ENCODE data around the gene GPR21. TPM values are rescaled to one million over a fixed set of nuclear protein-coding genes. Genes with fewer than 3 reads are reported as not detected.

The GPR21 gene
- total RNA-seq, 4 donors from 2014 or later, result 1.3 to 1.8 TPM; not detected in 2

GRCh38 chr9:123011380-123011779, 22.1 kb upstream of the GPR21 start:
- H3K27ac ChIP-seq, result no peak overlapping the region
- H3K9me3 ChIP-seq, result no peaks in the 10 kb centered on the region
- ATAC-seq (no peak), DNase-seq (no peak)
- in situ Hi-C loops (cut with MboI; ENCODE audit: low sequenced_read_pairs in 4 of 4), result no loop called here
- H3K36me3 ChIP-seq, result peaks cover 0 to 53% of the 10 kb centered on the region in 2 donors
- no peak overlapping the region for H3K4me3 ChIP-seq
- intact Hi-C loops (cut with DNase I; ENCODE audit: low total_unique reads), result no loop called here
- H3K27me3 ChIP-seq, result no peaks in the 10 kb centered on the region
- no peaks in the 10 kb centered on the region for H3K4me1 ChIP-seq
- TF ChIP-seq CTCF (IDR thresholded peaks at IDR 0.05 in 4 of 5, conservative IDR thresholded peaks at IDR 0.05 in 1 of 5), result no peak
- no peak for TF ChIP-seq POLR2A (IDR thresholded peaks at IDR 0.05)

- Histone ChIP-seq H3K4me1 (no peaks in the 10 kb centered on the region), H3K4me3 (no peak overlapping the region), H3K27me3 (no peaks in the 10 kb centered on the region), H3K27ac (no peak overlapping the region), H3K36me3 (peaks cover 0 to 53% of the 10 kb centered on the region in 2 donors), H3K9me3 (no peaks in the 10 kb centered on the region)
- DNase-seq, result no peak
- no peak for TF ChIP-seq POLR2A (IDR thresholded peaks at IDR 0.05)
- TF ChIP-seq CTCF (IDR thresholded peaks at IDR 0.05 in 4 of 5, conservative IDR thresholded peaks at IDR 0.05 in 1 of 5), result no peak
- in situ Hi-C loops (cut with MboI; ENCODE audit: low sequenced_read_pairs in 4 of 4) (no loop called here), intact Hi-C loops (cut with DNase I; ENCODE audit: low total_unique reads) (no loop called here)
- ATAC-seq, result no peak
Measured at GRCh38 chr9:123011878-123012528, 21.5 kb upstream of the GPR21 start.

GRCh38 chr9:123016631-123017030, 16.8 kb upstream of the GPR21 start:
- ATAC-seq, result no peak
- H3K36me3 ChIP-seq, result peaks cover 0 to 61% of the 10 kb centered on the region in 2 donors

GRCh38 chr9:123020796-123021195, 12.7 kb upstream of the GPR21 start:
- TF ChIP-seq CTCF (IDR thresholded peaks at IDR 0.05 in 4 of 5, conservative IDR thresholded peaks at IDR 0.05 in 1 of 5), result no peak
- no peak for TF ChIP-seq POLR2A (IDR thresholded peaks at IDR 0.05)
- Histone ChIP-seq H3K27ac (no peak overlapping the region), H3K9me3 (no peaks in the 10 kb centered on the region), H3K36me3 (peaks cover 0 to 52% of the 10 kb centered on the region in 2 donors), H3K27me3 (no peaks in the 10 kb centered on the region), H3K4me3 (no peak overlapping the region), H3K4me1 (no peaks in the 10 kb centered on the region)
- DNase-seq (no peak), ATAC-seq (no peak)
- in situ Hi-C loops (cut with MboI; ENCODE audit: low sequenced_read_pairs in 4 of 4), result no loop called here
- intact Hi-C loops (cut with DNase I; ENCODE audit: low total_unique reads), result no loop called here

More at GRCh38 chr9:123016631-123017030, 16.8 kb upstream of the GPR21 start:
- H3K9me3 ChIP-seq, result no peaks in the 10 kb centered on the region
- intact Hi-C loops (cut with DNase I; ENCODE audit: low total_unique reads) (no loop called here), in situ Hi-C loops (cut with MboI; ENCODE audit: low sequenced_read_pairs in 4 of 4) (no loop called here)
- no peaks in the 10 kb centered on the region for H3K27me3 ChIP-seq
- no peak overlapping the region for H3K4me3 ChIP-seq
- H3K4me1 ChIP-seq, result no peaks in the 10 kb centered on the region
- no peak for DNase-seq
- no peak for TF ChIP-seq POLR2A (IDR thresholded peaks at IDR 0.05)
- no peak for TF ChIP-seq CTCF (IDR thresholded peaks at IDR 0.05 in 4 of 5, conservative IDR thresholded peaks at IDR 0.05 in 1 of 5)
- no peak overlapping the region for H3K27ac ChIP-seq

- no peaks in the 10 kb centered on the region for H3K27me3 ChIP-seq
- no peak overlapping the region for H3K4me3 ChIP-seq
- no peak for TF ChIP-seq POLR2A (IDR thresholded peaks at IDR 0.05)
- TF ChIP-seq CTCF (IDR thresholded peaks at IDR 0.05 in 4 of 5, conservative IDR thresholded peaks at IDR 0.05 in 1 of 5), result no peak
- DNase-seq (no peak), ATAC-seq (no peak)
- peaks cover 0 to 19% of the 10 kb centered on the region in 2 donors for H3K36me3 ChIP-seq
- H3K27ac ChIP-seq, result no peak overlapping the region
- intact Hi-C loops (cut with DNase I; ENCODE audit: low total_unique reads), result no loop called here
- H3K9me3 ChIP-seq, result no peaks in the 10 kb centered on the region
- peaks cover 0 to 7% of the 10 kb centered on the region in 2 donors for H3K4me1 ChIP-seq
- in situ Hi-C loops (cut with MboI; ENCODE audit: low sequenced_read_pairs in 4 of 4), result no loop called here
Measured at GRCh38 chr9:123026425-123026824, 7.0 kb upstream of the GPR21 start.
